ENCODE data around the gene CSF3. TPM values are rescaled to one million over a fixed set of nuclear protein-coding genes. Genes with fewer than 3 reads are reported as not detected.

CSF3 gene
- total RNA-seq, 1 donor from 2014 or later = not detected

DNA sequence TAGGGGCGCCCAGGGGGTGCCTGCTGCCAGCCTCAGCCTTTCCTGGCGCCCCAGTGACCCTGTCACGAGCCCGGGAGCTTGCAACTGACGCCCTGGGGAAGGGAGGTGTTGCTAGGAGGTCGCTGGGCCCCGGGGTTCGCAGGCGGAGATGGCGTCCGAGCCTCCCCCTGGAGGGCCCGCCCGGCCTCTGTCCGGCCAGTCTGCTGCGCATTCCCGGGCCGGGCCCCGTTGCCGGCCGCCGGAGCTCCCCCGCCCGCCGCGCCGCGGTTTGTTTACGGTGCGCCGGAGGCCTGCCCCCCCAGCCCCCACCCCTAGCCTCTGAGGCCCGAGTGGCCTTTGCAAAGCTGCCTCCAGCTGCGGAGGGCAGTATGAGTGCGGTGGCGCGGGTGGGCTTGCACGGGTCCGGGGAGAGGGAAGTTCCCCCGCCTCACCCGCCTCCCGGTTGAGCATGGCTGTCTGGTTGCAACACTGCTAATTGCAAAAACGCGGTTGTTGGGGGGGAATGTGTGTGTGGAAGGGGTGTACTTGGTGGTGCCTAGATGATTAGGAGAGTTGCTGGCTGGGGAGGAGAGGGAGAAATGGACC is 48.0 kb downstream of the CSF3 start:
- H3K9me3 ChIP-seq (ENCODE audit: insufficient read depth, low read depth, low read length) = no peaks in the 10 kb centered on the region
- TF ChIP-seq, protein P1, sequence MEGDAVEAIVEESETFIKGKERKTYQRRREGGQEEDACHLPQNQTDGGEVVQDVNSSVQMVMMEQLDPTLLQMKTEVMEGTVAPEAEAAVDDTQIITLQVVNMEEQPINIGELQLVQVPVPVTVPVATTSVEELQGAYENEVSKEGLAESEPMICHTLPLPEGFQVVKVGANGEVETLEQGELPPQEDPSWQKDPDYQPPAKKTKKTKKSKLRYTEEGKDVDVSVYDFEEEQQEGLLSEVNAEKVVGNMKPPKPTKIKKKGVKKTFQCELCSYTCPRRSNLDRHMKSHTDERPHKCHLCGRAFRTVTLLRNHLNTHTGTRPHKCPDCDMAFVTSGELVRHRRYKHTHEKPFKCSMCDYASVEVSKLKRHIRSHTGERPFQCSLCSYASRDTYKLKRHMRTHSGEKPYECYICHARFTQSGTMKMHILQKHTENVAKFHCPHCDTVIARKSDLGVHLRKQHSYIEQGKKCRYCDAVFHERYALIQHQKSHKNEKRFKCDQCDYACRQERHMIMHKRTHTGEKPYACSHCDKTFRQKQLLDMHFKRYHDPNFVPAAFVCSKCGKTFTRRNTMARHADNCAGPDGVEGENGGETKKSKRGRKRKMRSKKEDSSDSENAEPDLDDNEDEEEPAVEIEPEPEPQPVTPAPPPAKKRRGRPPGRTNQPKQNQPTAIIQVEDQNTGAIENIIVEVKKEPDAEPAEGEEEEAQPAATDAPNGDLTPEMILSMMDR (IDR thresholded peaks at IDR 0.05; ENCODE audit: insufficient read depth, low read depth, low read length) = no peak
- TF ChIP-seq EZH2 (IDR thresholded peaks at IDR 0.05; ENCODE audit: insufficient read depth, low read length) = no peak
- H3K27ac Mint-ChIP-seq (ENCODE audit: unreplicated experiment) = no peak overlapping the region
- peak overlapping the region; percentile 94 for H3K4me2 ChIP-seq (ENCODE audit: low read length)
- peaks cover 21% of the 10 kb centered on the region for H3K27me3 Mint-ChIP-seq (ENCODE audit: low read depth, unreplicated experiment)
- H3K79me2 ChIP-seq (ENCODE audit: insufficient read depth, low read length) = peaks cover 27% of the 10 kb centered on the region
- H2AFZ ChIP-seq (ENCODE audit: low read depth, low read length) = peak overlapping the region; percentile 91
- H4K20me1 ChIP-seq (ENCODE audit: insufficient read depth, low read length) = peaks cover 20% of the 10 kb centered on the region
- H3K4me3 ChIP-seq (ENCODE audit: insufficient read depth, low read depth, low read length) = peak overlapping the region; percentile 90
- H3K4me1 Mint-ChIP-seq (ENCODE audit: low read depth, unreplicated experiment) = peaks cover 26% of the 10 kb centered on the region
- peak overlapping the region; percentile 94 for H3K4me3 Mint-ChIP-seq (ENCODE audit: unreplicated experiment)
- no peaks in the 10 kb centered on the region for H3K36me3 ChIP-seq (ENCODE audit: insufficient read depth, low read length)
- no peak for FAIRE-seq
- DNase-seq (ENCODE audit: low read depth) = no peak
- no peak overlapping the region for H3K27ac ChIP-seq (ENCODE audit: low read depth, low read length)
- H3K4me1 ChIP-seq (ENCODE audit: insufficient read depth, low read length) = peaks cover 29% of the 10 kb centered on the region
- H3K36me3 Mint-ChIP-seq (ENCODE audit: low read depth, unreplicated experiment) = peaks cover 3% of the 10 kb centered on the region
- peak overlapping the region; percentile 84 for H3K9ac ChIP-seq (ENCODE audit: low read length)
- peaks cover 7% of the 10 kb centered on the region for H3K27me3 ChIP-seq (ENCODE audit: insufficient read depth, low read length)
- no peaks in the 10 kb centered on the region for H3K9me3 Mint-ChIP-seq (ENCODE audit: unreplicated experiment)

DNA sequence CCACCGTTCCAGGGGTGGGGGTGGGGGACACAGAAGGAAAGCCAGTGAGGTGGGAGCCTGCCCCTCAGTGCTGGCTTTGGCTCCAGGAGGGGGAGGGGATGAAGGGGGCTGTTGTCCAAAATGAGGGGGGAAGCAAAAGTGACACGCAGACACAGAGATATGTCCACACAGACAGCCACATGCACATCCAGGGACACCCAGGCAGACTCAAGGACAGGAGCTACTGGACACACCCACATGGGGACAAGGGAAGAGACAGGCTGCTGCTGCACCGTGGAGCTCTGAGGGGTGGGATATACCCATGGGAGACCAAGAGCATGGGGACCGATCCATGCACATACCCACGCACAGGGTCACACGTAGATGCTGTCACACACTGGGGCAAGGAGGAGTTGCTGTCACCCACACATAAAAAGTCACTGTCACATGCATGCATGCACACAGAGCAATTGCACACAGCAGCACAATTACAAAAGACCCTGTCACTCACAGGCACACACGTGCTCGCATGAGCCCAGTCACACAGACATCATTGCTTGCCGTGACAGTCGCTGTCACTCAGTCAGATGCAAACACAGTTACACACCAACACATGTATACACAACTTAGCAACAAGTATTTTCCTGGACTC is 48.8 kb downstream of the CSF3 start:
- H2AFZ ChIP-seq (ENCODE audit: low read depth, low read length) = no peak overlapping the region
- peak overlapping the region; percentile 84 for H3K9ac ChIP-seq (ENCODE audit: low read length)

More for the DNA sequence above, 48.8 kb downstream of the CSF3 start:
- no peak overlapping the region for H3K27ac ChIP-seq (ENCODE audit: low read depth, low read length)
- H3K36me3 ChIP-seq (ENCODE audit: insufficient read depth, low read length) = no peaks in the 10 kb centered on the region
- TF ChIP-seq, protein P1 (IDR thresholded peaks at IDR 0.05; ENCODE audit: insufficient read depth, low read depth, low read length) = no peak
- no peak for TF ChIP-seq EZH2 (IDR thresholded peaks at IDR 0.05; ENCODE audit: insufficient read depth, low read length)
- peak overlapping the region; percentile 94 for H3K4me2 ChIP-seq (ENCODE audit: low read length)
- DNase-seq (ENCODE audit: low read depth) = no peak
- peaks cover 36% of the 10 kb centered on the region for H3K4me1 ChIP-seq (ENCODE audit: insufficient read depth, low read length)
- no peaks in the 10 kb centered on the region for H3K9me3 ChIP-seq (ENCODE audit: insufficient read depth, low read depth, low read length)
- peaks cover 17% of the 10 kb centered on the region for H3K27me3 Mint-ChIP-seq (ENCODE audit: low read depth, unreplicated experiment)
- peaks cover 20% of the 10 kb centered on the region for H4K20me1 ChIP-seq (ENCODE audit: insufficient read depth, low read length)
- peak overlapping the region; percentile 90 for H3K4me3 ChIP-seq (ENCODE audit: insufficient read depth, low read depth, low read length)
- peaks cover 32% of the 10 kb centered on the region for H3K79me2 ChIP-seq (ENCODE audit: insufficient read depth, low read length)
- H3K9me3 Mint-ChIP-seq (ENCODE audit: unreplicated experiment) = no peaks in the 10 kb centered on the region
- no peak for FAIRE-seq
- peaks cover 7% of the 10 kb centered on the region for H3K27me3 ChIP-seq (ENCODE audit: insufficient read depth, low read length)
- H3K4me1 Mint-ChIP-seq (ENCODE audit: low read depth, unreplicated experiment) = peaks cover 31% of the 10 kb centered on the region
- H3K27ac Mint-ChIP-seq (ENCODE audit: unreplicated experiment) = no peak overlapping the region
- H3K4me3 Mint-ChIP-seq (ENCODE audit: unreplicated experiment) = peak overlapping the region; percentile 94
- peaks cover 3% of the 10 kb centered on the region for H3K36me3 Mint-ChIP-seq (ENCODE audit: low read depth, unreplicated experiment)

All from astrocyte (in vitro differentiated cells and primary cell).